GM18520 (cell line): Measurements from ENCODE around the gene CEACAM18.
"Not testable (repeated sequence)": the region's sequence is repeated elsewhere in the genome, so short reads cannot be mapped to it uniquely, and the experiment has no call there.

Source experiments
- ATAC-seq: cut with Tn5 transposase; IDR thresholded peaks from one replicate; pipeline ENCODE4 v1.9.1; 2021; ENCODE audit not compliant: unreplicated experiment

The CEACAM18 gene

GRCh38 chr19:51460164-51460992 is 18.0 kb upstream of the CEACAM18 start:
- ATAC-seq, result no peak

GRCh38 chr19:51461723-51462161 is 16.6 kb upstream of the CEACAM18 start:
- ATAC-seq, result no peak

- no peak for ATAC-seq
Observed at GRCh38 chr19:51462276-51462675, 16.1 kb upstream of the CEACAM18 start.

GRCh38 chr19:51462681-51463080 is 15.7 kb upstream of the CEACAM18 start:
- no peak for ATAC-seq

GRCh38 chr19:51463976-51464581 is 14.3 kb upstream of the CEACAM18 start:
- ATAC-seq, result not testable (repeated sequence)

GRCh38 chr19:51466723-51467122 is 11.6 kb upstream of the CEACAM18 start:
- no peak for ATAC-seq

GRCh38 chr19:51467864-51468544 is 10.3 kb upstream of the CEACAM18 start:
- no peak for ATAC-seq

GRCh38 chr19:51468545-51468920 is 9.8 kb upstream of the CEACAM18 start:
- ATAC-seq, result no peak

- no peak for ATAC-seq
Observed at GRCh38 chr19:51469162-51469561, 9.2 kb upstream of the CEACAM18 start.

- ATAC-seq, result no peak
Observed at GRCh38 chr19:51469629-51470028, 8.7 kb upstream of the CEACAM18 start.

GRCh38 chr19:51470966-51471365 is 7.4 kb upstream of the CEACAM18 start:
- no peak for ATAC-seq

- ATAC-seq, result no peak
Observed at GRCh38 chr19:51471527-51471926, 6.8 kb upstream of the CEACAM18 start.

- ATAC-seq, result no peak
Observed at GRCh38 chr19:51472607-51473006, 5.7 kb upstream of the CEACAM18 start.

- ATAC-seq, result no peak
Observed at GRCh38 chr19:51473009-51473707, 5.2 kb upstream of the CEACAM18 start.

- ATAC-seq, result no peak
Observed at GRCh38 chr19:51476164-51476563, 2.2 kb upstream of the CEACAM18 start.

- no peak for ATAC-seq
Observed at GRCh38 chr19:51477344-51477743, 995 bp upstream of the CEACAM18 start.

GRCh38 chr19:51479531-51480331 is 1.4 kb downstream of the CEACAM18 start:
- ATAC-seq, result no peak

GRCh38 chr19:51480590-51480989 is 2.3 kb downstream of the CEACAM18 start:
- no peak for ATAC-seq

- ATAC-seq, result no peak
Observed at GRCh38 chr19:51485960-51486660, 7.8 kb downstream of the CEACAM18 start.

- no peak for ATAC-seq
Observed at GRCh38 chr19:51488491-51488890, 10.2 kb downstream of the CEACAM18 start.
